ENCODE measurements around the gene BUB1B. TPM values are rescaled to one million over a fixed set of nuclear protein-coding genes. Genes with fewer than 3 reads are reported as not detected.

The BUB1B gene
- total RNA-seq, 1 experiment from 2014 or later, result 73.0 TPM

DNA sequence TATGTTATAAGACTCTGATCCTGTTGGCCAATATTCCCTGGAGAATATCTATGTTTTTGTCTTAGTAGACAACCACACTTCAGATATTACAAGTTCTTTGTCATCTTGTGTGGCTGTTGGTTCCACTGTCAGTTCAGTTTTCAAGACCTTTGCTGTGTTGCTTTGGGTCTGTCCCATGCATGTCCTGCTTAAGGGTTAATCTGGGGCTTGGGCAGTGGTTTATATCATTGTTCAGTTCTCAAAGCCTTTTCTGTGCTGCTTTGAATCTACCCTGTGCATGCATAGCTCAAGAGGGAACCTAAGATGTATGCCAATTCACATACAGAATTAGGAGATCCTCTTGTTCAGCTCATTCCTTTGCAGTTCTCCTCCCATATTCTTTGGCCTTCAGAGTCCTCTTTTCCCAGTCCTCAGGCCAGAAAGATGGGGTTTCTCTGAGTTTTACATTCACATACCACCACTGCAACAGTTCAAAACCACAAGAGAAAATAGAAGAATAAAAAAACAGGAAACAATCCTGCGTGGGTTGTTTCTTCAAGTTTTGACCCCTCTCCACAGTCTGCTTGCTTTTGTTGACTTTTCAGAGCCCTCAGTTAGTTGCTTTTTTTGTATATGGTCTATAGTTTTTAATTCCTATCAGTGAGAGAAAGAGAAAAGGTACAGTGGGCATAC is 21.6 kb downstream of the BUB1B start:
- ATAC-seq (no peak), DNase-seq (no peak)
- Histone ChIP-seq H3K4me2 (ENCODE audit: low read length) (no peak overlapping the region), H4K20me1 (ENCODE audit: low read length) (no peaks in the 10 kb centered on the region), H3K4me1 (ENCODE audit: insufficient read depth, low read length) (no peaks in the 10 kb centered on the region), H3K36me3 (ENCODE audit: low read depth, low read length) (peaks cover 60% of the 10 kb centered on the region), H3F3A (ENCODE audit: low read length, unreplicated experiment) (no peaks in the 10 kb centered on the region), H3K4me3 (ENCODE audit: low read length) (no peak overlapping the region), H3K9me2 (replicated peaks; ENCODE audit: low read length) (no peaks in the 10 kb centered on the region), H3K27ac (ENCODE audit: low read length) (no peak overlapping the region), H3K9me3 (ENCODE audit: low read length) (no peaks in the 10 kb centered on the region), H3K79me2 (ENCODE audit: low read length) (peaks cover 19% of the 10 kb centered on the region), H3K27me3 (ENCODE audit: low read length) (no peaks in the 10 kb centered on the region), H2AFZ (ENCODE audit: low read length) (no peak overlapping the region), H3K9ac (ENCODE audit: low read length) (no peak overlapping the region)
- no TSS peak for BruUV-seq (replicated peaks)
- TF ChIP-seq, protein P1, sequence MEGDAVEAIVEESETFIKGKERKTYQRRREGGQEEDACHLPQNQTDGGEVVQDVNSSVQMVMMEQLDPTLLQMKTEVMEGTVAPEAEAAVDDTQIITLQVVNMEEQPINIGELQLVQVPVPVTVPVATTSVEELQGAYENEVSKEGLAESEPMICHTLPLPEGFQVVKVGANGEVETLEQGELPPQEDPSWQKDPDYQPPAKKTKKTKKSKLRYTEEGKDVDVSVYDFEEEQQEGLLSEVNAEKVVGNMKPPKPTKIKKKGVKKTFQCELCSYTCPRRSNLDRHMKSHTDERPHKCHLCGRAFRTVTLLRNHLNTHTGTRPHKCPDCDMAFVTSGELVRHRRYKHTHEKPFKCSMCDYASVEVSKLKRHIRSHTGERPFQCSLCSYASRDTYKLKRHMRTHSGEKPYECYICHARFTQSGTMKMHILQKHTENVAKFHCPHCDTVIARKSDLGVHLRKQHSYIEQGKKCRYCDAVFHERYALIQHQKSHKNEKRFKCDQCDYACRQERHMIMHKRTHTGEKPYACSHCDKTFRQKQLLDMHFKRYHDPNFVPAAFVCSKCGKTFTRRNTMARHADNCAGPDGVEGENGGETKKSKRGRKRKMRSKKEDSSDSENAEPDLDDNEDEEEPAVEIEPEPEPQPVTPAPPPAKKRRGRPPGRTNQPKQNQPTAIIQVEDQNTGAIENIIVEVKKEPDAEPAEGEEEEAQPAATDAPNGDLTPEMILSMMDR (conservative IDR thresholded peaks at IDR 0.05; ENCODE audit: low read depth, low read length), result no peak
- TF ChIP-seq EZH2phosphoT487 (IDR thresholded peaks at IDR 0.05; ENCODE audit: borderline replicate concordance, low read length) (no peak), EZH2 (IDR thresholded peaks at IDR 0.05; ENCODE audit: low read length, unreplicated experiment) (no peak)
- ChIA-PET CTCF (no interaction called here), POLR2A (ENCODE audit: unreplicated experiment) (no interaction called here)
- intact Hi-C loops (cut with micrococcal nuclease), result no loop called here

GRCh38 chr15:40183636-40184463 is 23.0 kb downstream of the BUB1B start:
- no peaks in the 10 kb centered on the region for H3K9me2 ChIP-seq (replicated peaks; ENCODE audit: low read length)
- peaks cover 51% of the 10 kb centered on the region for H3K36me3 ChIP-seq (ENCODE audit: low read depth, low read length)
- ChIA-PET CTCF (interaction anchor here (0.7 kb wide), 1 partner anchor 136 kb away, joined by 4 read pairs; no protein-coding TSS in a partner anchor), POLR2A (ENCODE audit: unreplicated experiment) (no interaction called here)
- peaks cover 10% of the 10 kb centered on the region for H3K79me2 ChIP-seq (ENCODE audit: low read length)
- no peak overlapping the region for H2AFZ ChIP-seq (ENCODE audit: low read length)
- H3K9ac ChIP-seq (ENCODE audit: low read length), result no peak overlapping the region
- no peaks in the 10 kb centered on the region for H3K4me1 ChIP-seq (ENCODE audit: insufficient read depth, low read length)
- H3K27ac ChIP-seq (ENCODE audit: low read length), result no peak overlapping the region
- TF ChIP-seq EZH2phosphoT487 (IDR thresholded peaks at IDR 0.05; ENCODE audit: borderline replicate concordance, low read length) (no peak), EZH2 (IDR thresholded peaks at IDR 0.05; ENCODE audit: low read length, unreplicated experiment) (no peak)
- TF ChIP-seq, protein P1 (conservative IDR thresholded peaks at IDR 0.05; ENCODE audit: low read depth, low read length), result no peak
- H3K27me3 ChIP-seq (ENCODE audit: low read length), result no peaks in the 10 kb centered on the region
- no peaks in the 10 kb centered on the region for H3F3A ChIP-seq (ENCODE audit: low read length, unreplicated experiment)
- intact Hi-C loops (cut with micrococcal nuclease), result no loop called here
- DNase-seq (no peak), ATAC-seq (no peak)
- no peaks in the 10 kb centered on the region for H4K20me1 ChIP-seq (ENCODE audit: low read length)
- no peak overlapping the region for H3K4me3 ChIP-seq (ENCODE audit: low read length)
- BruUV-seq (replicated peaks), result no TSS peak
- H3K4me2 ChIP-seq (ENCODE audit: low read length), result no peak overlapping the region
- no peaks in the 10 kb centered on the region for H3K9me3 ChIP-seq (ENCODE audit: low read length)

Data from PC-3 (cell line).